Measurements from ENCODE around the gene KIF4A.

DNA sequence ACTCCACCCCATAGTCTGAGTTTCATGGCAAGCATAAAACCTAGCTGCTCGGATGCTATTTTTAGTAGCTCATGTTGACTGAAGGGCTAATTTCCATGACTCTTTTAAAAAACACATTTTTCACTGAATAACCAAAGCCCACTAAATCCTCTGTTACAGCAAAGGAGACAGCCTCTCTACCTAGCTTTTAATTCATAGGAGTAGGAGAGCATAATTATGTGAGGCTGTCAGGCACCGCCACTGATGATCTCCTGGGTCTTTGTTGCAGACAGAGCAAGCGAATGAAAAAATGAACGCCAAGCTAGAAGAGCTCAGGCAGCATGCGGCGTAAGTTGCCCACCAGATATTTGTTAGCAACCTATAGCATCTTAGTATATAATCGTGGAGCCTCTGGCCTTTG is 53.5 kb downstream of the KIF4A start:
- TF ChIP-seq ERF (CRISPR knock-in tag; IDR thresholded peaks at IDR 0.05): no peak
- no peak for TF ChIP-seq FOSL2 (CRISPR knock-in tag; IDR thresholded peaks at IDR 0.05)
- no peak for TF ChIP-seq ZNF121 (CRISPR knock-in tag; IDR thresholded peaks at IDR 0.05)
- TF ChIP-seq ZNF44 (CRISPR knock-in tag; IDR thresholded peaks at IDR 0.05): no peak
- no peak for TF ChIP-seq ZNF510 (CRISPR knock-in tag; IDR thresholded peaks at IDR 0.05; ENCODE audit: low read depth)
- no peak for TF ChIP-seq FOXK1 (CRISPR knock-in tag; IDR thresholded peaks at IDR 0.05; ENCODE audit: borderline replicate concordance, low read depth)
- no peak for TF ChIP-seq TARDBP (CRISPR knock-in tag; IDR thresholded peaks at IDR 0.05)
- TF ChIP-seq, protein P1, sequence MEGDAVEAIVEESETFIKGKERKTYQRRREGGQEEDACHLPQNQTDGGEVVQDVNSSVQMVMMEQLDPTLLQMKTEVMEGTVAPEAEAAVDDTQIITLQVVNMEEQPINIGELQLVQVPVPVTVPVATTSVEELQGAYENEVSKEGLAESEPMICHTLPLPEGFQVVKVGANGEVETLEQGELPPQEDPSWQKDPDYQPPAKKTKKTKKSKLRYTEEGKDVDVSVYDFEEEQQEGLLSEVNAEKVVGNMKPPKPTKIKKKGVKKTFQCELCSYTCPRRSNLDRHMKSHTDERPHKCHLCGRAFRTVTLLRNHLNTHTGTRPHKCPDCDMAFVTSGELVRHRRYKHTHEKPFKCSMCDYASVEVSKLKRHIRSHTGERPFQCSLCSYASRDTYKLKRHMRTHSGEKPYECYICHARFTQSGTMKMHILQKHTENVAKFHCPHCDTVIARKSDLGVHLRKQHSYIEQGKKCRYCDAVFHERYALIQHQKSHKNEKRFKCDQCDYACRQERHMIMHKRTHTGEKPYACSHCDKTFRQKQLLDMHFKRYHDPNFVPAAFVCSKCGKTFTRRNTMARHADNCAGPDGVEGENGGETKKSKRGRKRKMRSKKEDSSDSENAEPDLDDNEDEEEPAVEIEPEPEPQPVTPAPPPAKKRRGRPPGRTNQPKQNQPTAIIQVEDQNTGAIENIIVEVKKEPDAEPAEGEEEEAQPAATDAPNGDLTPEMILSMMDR (CRISPR knock-in tag; IDR thresholded peaks at IDR 0.05): no peak
- TF ChIP-seq, protein P2, sequence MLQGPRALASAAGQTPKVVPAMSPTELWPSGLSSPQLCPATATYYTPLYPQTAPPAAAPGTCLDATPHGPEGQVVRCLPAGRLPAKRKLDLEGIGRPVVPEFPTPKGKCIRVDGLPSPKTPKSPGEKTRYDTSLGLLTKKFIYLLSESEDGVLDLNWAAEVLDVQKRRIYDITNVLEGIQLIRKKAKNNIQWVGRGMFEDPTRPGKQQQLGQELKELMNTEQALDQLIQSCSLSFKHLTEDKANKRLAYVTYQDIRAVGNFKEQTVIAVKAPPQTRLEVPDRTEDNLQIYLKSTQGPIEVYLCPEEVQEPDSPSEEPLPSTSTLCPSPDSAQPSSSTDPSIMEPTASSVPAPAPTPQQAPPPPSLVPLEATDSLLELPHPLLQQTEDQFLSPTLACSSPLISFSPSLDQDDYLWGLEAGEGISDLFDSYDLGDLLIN (CRISPR knock-in tag; IDR thresholded peaks at IDR 0.05; ENCODE audit: borderline replicate concordance): no peak
- TF ChIP-seq RFX5 (IDR thresholded peaks at IDR 0.05; ENCODE audit: low read depth, low read length): no peak
- TF ChIP-seq ZFP36 (IDR thresholded peaks at IDR 0.05; ENCODE audit: borderline replicate concordance, low read depth, low read length, partially characterized antibody): no peak

Data from HepG2 (cell line).